Activated CD4-positive, alpha-beta T cell treated with anti-CD3 and anti-CD28 coated beads, Interleukin-10, Interleukin-2, amounts not matched to agents 100 ng/mL and 50 ng/mL, durations not matched to agents 16 hours and 8 hours (primary cell): ENCODE measurements around the gene PHF21B.
"Not testable (repeated sequence)": the region's sequence is repeated elsewhere in the genome, so short reads cannot be mapped to it uniquely, and the experiment has no call there.

Experiments
- DNase-seq: peaks from one replicate; pipeline ENCODE4 v3.0.0-alpha.2; 2020

The PHF21B gene

DNA sequence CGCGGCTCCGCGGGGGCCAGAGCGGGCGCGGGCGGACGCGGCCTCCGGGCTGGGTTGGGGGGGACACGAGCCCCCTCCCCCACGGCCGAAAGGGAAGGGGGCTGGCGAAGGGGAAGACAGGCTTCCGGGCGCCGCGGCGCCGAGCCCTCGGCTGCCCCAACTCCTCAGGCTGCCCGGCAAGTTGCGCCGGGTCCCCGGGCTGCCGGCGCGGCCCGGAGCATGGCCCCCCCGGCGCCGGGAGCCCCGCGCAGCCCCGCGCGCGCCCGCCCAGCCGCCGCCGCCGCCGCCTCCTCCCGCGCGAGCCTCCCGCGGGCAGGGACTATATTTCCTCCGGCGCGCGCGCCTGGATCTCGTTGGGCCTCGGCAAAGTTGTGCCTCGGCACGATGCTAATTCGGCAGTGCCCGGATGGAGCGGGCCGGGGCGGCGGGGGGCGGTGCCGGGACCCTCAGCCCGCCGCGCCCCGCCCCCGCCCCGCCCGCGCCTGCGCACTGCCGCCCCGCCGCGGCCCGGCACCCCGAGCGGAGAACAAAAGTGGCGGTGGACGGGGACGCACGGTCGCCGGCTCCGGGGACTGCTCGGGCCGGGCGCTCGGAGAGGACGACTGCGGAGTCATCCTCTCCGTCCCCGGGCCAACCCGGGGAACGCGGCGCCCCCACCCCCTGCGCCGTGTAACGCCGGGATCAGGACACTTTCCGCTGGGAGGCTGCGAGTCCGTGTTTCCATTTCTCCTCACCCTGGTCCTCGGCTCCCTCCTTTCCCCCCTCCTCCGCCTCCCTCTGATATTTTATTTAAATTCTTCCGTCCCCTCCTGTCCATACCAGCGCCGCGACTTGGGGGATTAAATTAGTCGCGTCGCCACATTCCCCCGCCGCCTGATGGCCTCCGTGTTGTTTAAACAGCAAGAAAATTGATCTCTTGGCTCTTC lies at the start of gene PHF21B:
Gene PHF21B, minus strand, starts transcription at position 400 of the 926 bp plus-strand sequence. CDS start 456 bp downstream, outside the sequence.
- DNase-seq: peak; percentile 28

GRCh38 chr22:45059296-45059695 lies 49.5 kb upstream of the PHF21B start:
- DNase-seq: no peak

DNA sequence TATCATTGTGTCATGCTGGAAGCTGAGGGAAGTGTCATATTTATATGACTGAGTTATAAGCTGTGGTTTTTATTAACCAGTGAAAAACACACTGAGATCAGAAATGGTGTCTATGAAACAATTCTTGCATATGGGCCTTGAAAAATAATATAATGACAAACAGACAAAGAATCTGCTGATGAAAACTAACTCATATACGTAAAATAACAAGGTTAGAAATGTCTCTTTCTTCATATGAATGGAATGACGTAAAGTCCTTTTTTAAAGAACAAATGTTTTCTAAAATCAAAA lies 48.8 kb upstream of the PHF21B start:
- DNase-seq: no peak

DNA sequence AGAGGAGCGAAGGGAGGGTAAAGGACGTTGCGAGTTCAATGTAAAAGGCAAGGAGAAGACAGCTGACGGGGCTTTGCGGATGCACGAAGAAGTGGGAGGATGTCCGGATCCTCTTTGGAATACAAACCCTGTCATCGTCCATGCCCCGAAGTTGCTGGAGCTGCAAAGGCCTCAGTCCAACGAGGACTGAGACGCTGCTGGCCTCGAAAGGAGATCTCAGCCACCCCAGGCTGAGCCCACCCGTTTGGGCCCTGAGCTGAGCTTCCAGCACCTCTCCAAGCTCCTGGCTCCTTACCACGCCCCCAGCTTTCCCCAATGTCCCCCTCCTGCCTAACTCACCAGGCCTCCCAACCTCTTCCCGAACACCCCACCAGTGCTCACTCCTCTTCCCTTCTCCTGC lies 46.1 kb upstream of the PHF21B start:
- DNase-seq: no peak

DNA sequence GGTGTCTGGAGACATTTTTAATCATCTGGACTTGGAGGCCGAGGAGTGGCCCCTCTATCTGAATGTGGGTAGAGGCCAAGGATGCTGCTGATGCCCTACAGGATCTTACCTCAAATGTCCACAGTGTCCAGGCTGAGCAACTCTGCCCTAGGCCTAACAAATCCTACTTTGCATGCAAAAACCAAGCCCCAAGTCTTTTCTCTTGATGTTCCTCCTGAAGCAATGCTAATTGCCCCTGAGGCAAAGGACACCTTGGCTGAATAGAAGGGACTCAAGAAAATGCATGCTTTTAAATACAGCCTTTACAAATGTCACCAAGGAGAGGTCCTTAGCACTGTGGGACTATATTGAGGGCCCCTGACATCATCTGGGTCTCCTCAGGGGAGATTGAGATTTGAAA lies 43.8 kb upstream of the PHF21B start:
- DNase-seq: no peak

DNA sequence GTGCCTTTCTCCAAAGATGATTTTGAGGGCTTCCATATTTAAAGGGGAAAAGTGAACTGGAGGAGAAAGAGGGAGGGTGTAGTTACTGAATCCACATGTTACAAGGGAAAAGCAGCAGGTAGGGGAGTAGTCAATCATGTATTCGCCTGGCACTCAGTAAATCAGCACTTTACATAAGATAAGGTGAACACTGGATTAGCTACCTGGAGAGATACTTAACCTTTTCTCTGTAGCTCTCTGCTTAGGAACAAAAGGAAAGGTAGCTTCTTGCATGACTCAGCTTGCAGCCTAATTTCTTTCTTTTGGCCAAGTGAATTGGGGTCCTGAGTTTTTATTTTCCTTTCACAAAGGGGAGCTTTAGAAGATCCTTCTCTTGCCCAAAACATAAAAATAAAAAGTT lies 43.3 kb upstream of the PHF21B start:
- no peak for DNase-seq

GRCh38 chr22:45052665-45053064 lies 42.9 kb upstream of the PHF21B start:
- not testable (repeated sequence) for DNase-seq

DNA sequence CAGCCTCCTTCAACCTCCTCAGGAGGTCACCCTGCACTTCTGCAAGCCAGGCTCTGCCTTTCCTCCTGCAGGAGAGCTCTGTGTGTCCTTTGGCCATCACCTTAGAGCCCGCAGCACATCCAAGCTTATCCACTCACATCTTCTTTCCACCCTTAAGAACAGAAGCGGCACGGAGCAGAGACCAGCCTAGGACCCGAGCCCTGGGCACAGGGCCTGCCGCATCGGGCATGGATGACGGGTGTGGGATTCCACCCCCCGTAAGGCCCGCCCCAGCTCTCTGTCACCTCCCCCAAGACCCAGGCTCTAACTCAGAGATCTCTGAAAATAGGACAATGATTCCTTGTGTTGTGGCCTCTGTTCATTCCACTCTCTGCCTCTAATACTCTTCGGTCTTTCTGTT lies 42.1 kb upstream of the PHF21B start:
- DNase-seq: no peak

DNA sequence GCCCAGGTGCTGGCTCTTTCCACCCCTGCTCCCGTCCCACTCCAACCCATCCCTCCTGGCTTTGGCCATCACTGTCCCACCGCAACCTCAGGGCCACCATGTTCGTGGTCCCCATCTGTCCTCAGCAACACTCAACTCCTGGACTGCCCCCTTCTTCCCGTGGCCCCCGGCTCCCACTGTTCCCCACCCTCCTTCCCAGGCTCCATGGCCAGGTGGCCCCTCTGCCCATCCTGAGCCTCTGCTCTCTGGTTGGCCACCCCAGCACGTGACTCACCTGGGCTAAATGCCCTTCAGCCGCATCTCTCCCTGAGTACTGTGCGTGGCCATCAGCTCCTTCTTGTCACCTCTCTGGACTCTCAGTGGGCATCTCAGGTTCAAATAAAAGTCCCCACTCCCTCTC lies 41.6 kb upstream of the PHF21B start:
- DNase-seq: no peak

GRCh38 chr22:45047260-45047659 lies 37.5 kb upstream of the PHF21B start:
- no peak for DNase-seq

GRCh38 chr22:45045208-45045607 lies 35.4 kb upstream of the PHF21B start:
- DNase-seq: no peak

GRCh38 chr22:45042263-45042662 lies 32.5 kb upstream of the PHF21B start:
- no peak for DNase-seq

- DNase-seq: no peak
Observed at GRCh38 chr22:45039133-45039532, 29.3 kb upstream of the PHF21B start.

DNA sequence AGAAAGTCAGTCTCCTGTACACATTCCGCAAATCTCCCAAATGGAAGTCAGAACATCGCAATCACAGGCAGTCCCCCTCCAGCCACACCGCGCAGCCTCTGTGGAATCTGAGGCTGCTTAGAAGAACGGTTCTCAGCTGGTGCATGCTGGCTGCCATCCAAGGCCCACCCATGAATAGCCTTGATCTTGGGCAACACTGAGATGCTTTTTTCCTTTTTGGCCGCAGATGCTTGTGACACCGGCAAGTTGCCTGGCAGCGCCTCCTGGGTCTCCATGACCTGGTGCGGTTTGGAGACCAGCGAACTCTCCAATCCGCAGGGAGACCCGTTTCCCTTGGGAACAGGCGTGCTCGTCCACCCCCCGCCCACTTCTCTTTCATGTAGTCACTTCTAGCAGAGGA lies 26.3 kb upstream of the PHF21B start:
- no peak for DNase-seq

GRCh38 chr22:45034821-45035220 lies 25.0 kb upstream of the PHF21B start:
- DNase-seq: no peak

GRCh38 chr22:45034156-45034555 lies 24.4 kb upstream of the PHF21B start:
- DNase-seq: no peak

- no peak for DNase-seq
Observed at GRCh38 chr22:45033136-45033535, 23.3 kb upstream of the PHF21B start.

DNA sequence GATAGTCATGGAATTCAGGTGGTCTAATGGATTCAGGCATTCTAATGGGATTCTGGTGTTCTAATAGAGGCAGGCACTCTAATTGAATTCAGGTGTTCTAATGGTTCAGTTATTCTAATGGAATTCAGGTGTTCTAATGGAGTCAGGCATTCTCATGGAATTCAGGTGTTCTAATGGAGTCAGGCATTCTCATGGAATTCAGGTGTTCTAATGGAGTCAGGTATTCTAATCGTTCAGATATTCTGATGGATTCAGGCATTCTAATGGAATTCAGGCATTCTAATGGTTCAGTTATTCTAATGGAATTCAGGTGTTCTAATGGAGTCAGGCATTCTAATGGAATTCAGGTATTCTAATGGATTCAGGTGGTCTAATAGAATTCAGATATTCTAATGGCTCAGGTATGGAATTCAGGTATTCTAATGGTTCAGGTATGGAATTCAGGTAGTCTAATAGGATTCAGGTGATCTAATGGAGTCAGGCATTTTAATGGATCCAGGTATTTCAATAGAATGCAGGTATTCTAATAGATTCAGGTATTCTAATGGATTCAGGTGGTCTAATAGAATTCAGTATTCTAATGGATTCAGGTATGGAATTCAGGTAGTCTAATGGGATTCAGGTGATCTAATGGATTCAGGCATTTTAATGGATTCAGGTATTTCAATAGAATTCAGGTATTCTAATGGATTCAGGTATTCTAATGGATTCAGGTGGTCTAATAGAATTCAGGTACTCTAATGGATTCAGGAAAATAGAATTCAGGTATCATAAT lies 22.0 kb upstream of the PHF21B start:
- DNase-seq: no peak

GRCh38 chr22:45029501-45029900 lies 19.7 kb upstream of the PHF21B start:
- DNase-seq: no peak

DNA sequence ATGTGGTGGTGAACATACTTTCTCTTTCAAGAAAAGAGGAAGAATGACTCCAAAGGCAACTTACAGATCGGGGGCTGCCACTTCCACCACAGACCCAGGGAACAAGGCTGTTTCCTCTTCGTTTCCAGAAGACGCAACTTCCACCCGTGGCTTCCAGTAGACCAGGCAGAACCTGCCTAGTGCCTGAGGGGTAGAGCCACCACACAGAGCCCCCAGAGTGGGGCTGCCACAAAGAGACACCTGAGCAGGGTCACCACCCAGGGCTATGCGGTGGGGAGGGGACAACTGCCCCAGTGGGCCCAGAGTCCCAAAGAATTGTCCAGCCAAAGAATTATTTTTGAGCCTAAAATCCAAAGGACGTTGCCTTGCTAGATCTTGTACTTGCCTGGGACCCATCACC lies 16.7 kb upstream of the PHF21B start:
- DNase-seq: no peak

- no peak for DNase-seq
Observed at GRCh38 chr22:45023431-45023830, 13.6 kb upstream of the PHF21B start.

GRCh38 chr22:45019861-45020655 lies 10.3 kb upstream of the PHF21B start:
- no peak for DNase-seq

GRCh38 chr22:45014654-45015053 lies 4.8 kb upstream of the PHF21B start:
- DNase-seq: no peak
